KG1 (cell line): ENCODE data around the gene RNASE8.

Experiments
- DNase-seq: peaks from one replicate; lab custom pipeline; 2025; lab: John Stamatoyannopoulos, UW

RNASE8 gene

DNA sequence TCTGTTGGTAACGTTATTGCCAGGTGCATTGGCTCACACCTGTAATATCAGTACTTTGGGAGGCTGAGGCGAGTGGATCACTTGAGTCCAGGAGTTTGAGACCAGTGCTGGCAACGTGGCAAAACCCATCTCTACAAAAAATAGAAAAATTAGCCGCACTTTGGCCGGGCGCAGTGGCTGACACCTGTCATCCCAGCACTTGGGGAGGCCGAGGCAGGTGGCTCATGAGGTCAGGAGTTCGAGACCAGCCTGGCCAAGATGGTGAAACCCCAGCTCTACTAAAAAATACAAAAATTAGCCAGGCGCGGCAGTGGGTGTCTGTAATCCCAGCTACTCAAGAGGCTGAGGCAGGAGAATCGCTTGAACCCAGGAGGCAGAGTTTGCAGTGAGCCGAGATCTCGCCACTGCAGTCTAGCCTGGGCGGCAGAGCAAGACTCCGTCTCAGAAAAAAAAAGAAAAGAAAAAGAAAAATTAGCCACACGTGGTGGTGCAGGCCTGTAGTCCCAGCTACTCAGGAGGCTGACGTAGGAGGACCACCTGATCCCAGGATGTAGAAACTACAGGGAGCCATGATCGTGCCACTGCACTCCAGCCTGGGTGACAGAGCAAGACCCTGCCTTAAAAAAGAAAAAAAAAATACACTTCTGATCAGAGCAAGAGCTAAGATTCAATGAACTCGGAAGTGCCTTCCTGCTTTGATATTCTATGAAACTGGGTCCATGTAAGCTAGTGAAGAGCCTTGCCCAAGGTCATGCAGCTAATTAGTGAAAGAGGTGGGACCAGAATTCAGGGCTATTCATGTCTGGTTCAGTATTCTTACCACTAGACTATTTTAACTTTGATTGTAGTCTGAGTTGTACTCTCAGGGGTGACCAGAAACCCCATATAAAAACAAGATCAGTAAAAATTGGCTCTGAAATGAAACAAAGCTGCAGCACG, 4.2 kb upstream of the RNASE8 start:
- DNase-seq, result no peak

DNA sequence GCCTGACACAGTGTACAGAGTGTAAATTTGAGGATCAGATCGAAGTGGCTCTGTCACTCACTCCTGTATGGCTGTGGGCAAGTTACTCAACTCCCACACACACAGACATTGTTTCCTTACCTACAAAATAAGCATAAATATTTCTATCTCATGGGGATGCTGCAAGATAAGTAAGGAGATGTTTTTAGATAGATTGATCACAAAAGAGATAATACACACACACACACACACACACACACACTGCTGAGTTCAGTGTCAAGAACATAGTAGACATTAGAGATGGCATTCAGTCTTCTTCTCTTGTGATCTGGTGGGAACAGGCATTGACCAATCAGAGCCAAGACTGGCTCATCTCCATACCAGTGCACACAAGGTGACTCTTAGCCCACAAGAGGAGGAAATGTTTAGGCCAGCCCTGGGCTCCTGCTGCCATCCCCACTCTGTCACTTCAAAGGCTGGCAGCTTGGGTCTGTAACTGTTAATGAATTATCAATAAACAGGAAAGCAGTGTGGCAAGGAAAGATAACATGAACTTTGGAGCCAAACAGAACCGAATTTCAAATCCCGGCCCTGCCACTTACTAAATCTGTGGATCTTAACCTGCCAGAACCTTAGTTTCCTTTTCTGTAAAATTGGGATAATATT, 3.4 kb upstream of the RNASE8 start:
- DNase-seq, result no peak

DNA sequence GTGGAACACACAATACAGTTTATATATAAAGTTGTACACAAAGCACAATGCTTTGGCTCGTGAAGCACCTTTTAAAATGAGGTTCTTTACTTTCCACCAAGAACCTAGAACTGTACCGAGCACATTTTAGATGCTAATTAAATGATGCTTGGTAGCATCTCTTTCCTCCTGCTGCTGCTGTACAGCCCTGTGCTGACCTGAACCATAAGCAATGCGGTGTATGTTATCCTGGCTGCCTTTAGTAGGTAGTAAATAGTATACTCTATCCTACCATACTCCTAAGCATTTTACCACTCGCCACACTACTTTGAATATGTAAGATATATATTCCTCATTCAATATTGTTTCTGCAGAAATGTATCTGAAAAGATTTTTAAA, 2.9 kb upstream of the RNASE8 start:
- no peak for DNase-seq

DNA sequence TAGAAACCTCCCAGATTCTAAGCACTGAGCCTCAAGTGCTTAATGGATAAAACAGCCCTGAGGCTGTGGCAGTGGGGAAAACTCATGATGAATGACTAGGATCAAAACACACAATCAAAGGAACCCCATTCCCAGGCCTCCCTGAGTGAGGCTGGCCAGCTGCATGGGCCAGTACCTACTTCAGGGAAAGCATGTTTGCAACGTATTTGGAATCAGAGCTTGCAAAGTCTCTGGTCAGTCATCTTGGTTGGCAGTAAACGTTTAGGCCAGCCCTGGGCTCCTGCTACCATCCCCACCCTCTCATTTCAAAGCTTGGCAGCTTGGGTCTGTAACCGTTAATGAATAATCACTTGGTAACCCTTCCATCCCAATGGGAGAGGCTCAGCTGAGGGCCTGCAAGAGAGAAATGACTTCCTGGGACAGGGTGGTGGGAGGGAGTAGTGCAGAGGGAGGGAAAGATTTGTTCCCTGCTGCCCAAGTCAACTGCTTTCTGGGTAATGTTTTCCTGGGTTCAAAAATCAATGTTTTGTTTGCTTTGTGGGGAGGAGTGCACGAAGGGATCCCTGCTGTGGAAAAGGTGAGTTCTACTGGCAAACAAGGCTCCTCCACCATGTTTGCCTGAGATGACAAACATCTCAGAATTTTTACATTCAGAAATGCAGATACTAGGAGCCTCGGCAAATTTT, 2.0 kb upstream of the RNASE8 start:
- DNase-seq, result no peak

DNA sequence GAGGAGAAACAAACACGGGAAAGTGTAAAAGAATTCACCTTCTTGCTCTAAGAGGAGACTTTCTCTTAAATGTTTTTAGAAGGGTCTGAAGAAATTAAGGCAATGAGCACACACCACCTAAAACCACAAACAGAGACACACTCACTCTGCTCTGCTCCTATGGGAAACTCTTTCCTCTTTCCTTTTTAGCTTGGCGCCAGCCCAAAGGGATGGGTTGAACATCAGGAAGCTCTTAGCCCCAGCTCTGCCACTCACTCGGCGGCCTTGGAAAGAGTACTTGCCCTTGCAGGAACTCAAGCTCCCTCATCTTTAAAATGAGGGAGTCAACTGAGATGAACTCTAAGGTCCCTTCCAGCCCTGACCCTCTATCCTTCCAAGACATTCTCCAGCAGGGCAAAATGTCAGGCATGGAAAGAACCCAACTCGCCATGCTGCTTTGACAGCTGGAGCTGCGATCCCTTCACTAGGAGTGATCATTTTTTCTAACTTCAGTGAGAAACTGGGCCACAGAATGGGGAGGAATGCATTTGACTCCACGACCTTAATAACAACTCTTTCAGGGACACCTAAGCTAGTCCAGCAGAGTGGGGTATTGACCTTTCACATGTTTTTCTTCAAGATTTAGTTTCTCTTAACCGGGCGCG, 980 bp upstream of the RNASE8 start:
- no peak for DNase-seq

DNA sequence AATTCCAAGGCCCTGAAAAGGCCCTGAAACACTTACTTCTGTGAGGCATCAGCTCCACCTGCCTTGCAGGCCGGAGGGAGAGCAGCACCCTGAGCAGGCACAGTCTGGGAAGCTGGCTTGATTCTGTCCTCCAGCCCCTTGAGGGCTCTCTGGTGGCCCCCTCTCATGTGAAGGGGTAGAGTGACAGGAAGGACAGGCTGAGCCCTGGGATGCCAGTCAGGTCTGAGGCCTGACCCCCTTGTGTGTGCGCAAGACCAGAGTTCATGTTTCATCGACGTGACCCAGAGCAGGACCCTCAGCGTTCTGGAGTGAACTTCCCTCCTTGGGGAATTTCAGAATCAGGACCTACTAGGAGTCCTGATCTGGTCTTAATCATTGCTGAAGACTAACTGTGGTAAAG, 1.3 kb downstream of the RNASE8 start:
- DNase-seq, result no peak

DNA sequence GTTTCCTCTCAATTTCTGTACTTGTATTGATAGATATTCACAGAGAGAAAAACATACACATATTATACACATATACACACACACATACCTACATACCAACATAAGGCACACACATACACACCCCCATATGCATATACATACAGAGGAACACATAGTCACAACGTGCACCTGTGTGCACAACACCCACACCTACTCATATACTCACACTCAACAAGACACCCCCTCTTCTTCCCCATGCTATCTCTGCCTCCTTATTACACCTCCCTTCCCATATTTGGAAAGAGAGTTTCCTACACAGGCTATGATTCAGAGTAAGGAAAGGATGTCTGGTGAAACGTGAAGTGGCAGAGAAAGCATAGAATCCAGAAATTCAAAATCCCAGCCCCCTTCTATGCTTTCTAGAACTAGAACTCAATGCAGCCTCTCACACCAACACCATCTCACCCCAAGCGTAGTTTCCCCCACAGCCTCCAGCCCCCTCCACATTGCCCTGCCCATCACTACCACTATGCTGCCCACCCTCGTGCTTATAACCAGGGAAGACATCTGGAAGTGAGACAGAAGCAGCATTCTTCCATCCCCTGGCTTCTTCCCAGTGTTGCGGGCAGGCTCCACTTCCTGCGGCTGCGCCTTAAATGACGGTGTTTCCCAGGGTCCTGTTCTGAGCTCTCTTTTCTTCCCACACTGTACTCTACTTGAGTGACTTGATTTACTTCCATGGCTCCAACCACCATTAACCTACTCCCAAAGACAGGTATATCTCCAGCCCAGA, 2.4 kb downstream of the RNASE8 start:
- no peak for DNase-seq

DNA sequence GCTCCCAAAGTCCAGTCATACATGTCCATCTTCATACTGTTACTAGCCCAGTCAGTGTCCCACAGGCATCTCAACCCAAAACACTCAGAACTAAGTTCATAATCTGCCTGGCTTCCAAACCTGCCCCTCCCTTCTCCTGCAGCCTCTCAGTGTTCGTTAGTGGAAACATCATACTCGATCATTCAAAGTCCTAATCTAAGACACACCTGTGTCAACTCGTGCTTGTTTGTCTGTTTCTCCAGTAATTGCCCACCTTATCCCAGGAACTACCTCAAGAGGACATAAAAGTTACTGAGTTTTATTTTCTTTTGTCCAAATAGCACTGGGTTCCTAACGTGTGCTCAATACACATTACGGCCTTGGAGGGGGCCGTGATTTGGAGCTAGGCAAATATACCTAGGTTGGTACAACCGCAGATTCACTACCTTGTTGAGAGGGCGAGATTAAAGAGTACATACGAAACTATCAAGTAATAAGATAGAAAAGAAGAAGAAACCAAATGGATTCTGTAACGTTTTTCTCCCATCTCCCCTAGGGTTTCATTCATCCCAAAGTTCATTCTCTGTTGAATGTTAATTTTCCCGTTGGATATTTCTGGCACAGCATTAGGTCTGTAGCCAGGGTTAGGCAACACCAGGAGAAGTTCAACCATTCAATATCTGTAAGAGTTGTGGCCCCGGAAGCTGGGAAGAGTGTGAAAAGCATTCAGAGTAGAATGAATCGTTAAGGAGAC, 3.2 kb downstream of the RNASE8 start:
- DNase-seq, result no peak

DNA sequence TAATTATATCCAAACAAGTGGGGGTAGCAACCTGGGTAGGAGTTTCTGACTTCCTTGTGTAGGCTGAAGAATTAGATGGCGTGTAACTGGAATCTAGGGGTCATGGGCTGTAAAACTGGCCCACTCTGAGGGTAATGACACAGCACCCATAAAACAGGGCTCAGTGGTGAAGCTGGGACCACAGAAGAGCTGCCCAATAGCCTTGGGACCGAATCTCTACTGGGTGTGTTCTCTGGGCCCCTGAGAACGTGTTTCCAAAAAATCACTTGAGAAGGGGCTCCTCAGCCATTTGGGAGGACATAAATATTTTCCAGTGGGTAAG, 3.7 kb downstream of the RNASE8 start:
- DNase-seq, result no peak

DNA sequence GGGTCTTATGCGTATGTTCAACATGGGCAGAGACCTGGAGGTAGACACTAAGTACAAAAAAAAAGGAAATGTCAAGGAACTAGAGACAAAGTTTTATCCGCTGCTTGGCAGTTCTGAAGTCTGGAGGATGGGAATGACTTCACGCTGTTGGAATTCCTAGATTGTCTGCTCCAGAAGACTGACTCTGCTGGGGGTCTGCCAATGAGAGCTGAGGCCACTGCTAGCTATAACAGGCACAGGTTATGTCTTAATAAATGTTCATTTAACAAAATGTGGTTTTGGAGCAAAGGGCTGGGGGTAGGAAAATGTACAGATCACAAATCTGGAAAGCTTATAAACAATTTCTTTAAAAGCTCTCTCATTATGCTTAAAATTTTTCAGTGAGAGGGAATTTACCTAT, 5.9 kb downstream of the RNASE8 start:
- no peak for DNase-seq

DNA sequence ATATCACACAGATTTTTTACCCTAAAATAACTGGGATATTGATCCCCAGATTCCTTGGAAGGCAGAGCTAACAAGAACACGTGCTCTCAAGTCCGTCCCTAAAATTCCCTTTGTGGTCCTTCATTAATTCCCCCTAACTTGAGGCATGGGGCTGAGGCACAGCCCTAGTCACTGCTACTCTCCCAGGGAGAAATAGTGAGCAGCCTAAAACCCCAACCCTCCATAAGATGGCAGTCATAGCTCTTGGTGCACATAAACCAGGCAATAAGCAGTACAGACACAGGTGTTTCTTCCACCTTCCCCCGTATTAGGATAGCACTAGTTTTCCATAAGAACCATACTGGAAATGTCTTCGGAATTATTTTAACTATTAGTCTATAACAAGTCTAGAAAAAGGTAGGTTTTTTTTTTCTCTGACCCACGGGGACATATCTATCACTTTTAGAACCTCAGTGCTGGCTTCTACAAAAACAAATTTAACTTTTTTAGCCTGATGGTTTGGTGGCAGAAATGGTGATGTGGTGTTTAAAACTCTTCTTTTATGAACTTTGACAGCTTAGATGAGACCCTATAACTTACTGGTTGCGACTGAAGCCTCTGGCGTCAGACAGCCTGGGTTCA, 9.4 kb downstream of the RNASE8 start:
- DNase-seq, result no peak

DNA sequence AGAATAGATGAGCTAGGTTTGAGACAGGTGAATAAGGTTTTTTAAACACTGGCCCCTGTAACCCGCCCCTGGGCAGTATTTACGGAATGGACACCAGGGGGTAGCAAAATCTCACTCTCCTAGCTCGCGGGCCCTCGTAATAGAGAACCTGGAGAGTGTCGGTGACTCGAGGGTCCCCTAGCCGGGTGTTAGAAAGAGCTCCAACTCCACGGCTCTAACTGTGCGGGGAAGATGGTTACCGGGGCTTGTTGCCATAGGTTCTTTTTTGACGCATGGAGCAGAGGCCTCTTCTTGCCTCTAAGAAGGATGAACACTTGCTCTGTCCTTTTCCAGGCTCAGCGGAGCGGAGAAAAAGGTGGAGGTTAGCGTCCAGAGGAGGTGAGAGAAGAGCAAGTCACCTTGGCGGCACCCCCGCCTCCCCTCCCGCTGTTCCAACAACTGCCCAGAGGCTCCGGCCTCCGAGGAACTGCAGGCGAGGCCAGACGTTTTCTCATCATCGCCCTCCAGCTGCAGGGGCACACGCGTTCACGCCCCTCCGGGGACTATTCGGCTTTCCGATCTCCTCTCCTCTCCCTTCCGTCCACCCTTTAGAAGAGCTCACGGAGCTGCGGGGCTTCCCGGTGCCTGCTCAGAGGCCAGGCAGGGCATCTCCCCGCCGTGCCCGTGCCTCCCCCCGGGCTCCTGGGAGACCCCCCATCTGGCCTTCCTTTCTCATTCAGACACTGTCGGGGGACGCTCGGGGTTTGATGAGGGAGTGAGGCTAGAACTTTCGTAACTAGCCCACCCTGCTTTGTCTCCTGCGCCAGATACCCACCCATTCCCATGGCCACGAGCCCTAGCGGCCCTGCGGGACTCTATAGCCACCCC, 11.1 kb downstream of the RNASE8 start:
- DNase-seq, result no peak

DNA sequence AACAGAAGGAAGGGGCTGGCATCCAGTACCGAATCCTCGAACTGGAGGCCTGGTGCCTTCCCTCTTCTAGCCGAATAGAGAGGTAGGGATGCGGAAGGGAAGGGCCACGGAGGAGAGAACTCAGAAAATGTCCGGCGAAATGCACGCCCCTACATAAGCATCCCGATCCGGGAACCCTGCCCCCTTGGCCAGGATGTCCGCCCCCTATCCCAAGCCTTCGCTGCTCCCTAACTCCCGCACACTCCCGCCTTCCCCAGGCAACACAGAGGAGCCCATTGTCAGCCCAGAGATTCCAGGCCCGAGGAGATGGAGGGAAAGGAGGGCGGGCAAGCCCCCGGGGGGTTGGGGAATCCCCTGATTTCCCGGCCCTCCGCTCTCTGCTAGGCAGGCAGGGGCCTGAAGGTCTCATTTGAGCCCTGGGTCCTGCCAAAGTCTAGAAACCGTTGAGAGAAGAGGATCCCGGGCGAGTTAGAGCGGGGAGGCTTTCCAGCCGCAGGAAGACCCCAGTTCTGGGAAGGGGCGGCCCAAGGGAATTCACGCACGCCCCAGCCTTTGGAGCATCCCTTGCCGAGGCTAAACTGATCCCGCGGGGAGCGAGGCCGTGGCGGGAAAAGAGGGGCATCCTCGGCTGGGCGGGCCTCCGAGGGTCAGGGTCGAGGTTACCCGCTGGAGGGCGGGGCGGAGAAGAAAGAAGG, 11.9 kb downstream of the RNASE8 start:
- DNase-seq, result no peak

DNA sequence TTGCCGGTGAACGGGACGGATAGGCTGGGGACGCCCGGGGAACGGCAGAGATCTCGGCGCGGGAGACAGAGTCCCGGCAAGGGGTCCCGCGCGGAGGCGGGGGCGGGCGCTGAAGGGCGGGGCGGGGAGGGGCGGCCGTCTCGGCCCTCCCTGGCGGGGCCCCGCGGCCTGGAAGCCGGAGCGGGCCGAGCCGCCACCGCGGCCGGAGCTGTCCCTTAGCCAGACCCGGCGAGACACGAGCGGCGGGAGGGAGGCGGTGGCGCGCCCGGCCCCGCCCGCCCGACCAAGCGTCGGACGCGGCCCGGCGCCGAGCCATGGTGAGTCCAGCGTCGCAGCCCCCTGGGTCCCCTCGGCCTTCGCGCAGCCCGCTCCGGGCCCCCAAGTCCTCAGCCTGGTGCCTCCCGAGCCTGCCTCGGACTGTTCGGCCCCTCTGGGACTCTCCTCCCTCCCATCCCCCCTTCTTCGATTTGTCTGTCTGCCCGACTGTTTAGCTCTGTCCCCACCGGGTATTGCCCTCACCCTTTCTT, 12.5 kb downstream of the RNASE8 start, which contains the start of gene ARHGEF40:
Gene ARHGEF40 (plus strand): TSS at position 222 of the 527 bp plus-strand sequence. CDS start 93 bp downstream, at position 315.
- no peak for DNase-seq

DNA sequence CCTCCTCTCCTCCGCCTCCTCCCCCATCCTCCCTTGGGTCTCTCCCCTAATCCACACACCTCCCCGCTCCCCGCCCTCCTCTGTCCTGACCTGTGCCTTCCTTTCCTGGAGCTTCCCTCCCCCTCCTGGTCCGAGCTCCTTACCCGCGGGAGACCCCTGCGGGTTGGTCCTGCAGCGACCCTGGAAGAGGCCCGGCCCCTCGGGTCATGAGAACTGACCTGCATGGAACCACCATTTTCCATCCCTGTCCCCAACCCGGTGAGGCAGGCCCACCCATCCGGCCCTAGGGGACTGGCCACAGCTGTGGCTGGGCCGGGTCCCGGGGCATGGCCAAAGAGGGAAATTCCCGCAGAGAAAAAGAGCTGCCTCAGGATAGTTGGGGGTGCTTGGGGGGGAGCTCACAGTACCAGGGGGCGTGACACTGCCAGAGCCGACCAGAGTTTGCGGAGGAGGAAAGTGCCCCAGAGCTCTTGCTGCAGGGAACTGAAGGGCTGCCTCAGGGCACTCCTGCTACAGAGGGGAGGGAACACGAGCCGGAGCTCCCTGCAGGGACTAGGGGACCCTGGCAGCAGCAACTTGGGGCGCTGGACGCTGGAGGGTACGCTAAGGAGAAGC, 13.1 kb downstream of the RNASE8 start:
- no peak for DNase-seq

DNA sequence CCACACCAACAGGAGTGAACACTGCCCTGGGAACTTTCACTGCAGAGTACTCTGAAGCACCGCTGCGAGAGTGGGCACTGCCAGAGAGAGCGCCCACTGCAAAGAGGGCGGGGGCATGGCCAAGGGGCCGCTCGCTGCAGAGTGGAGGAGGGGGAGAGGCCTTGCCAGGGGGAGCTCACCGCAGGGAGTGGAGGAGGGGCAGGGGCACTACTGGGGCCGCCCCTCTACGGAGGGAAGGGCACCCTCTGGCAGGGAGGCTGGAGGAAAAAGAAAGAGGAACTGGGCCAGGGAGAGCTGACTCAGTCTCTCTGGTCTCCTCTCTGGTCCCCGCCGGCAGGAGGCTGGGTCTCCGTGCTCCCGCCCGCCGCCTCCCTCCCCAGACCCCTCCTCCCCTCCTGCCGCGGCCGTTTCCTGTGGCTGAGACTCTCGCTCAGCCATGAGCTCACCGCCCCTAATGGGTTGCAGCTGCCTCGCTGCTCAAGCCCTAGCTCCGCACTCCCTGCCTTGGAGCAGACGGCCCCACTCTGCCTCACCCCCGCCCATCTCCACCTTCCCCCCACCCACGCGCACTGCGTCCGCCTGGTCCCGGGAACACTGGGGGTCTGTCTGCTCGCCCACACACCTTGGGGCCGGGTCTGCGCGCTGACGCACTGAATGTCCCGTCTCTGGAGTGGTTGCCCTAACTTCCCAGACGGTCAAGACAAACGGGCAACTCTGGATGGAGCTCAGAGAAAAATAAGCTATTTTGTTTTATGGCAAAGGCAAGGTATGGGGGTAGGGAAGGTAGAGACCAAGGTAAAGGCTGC, 13.8 kb downstream of the RNASE8 start:
- peak; percentile 68 for DNase-seq

DNA sequence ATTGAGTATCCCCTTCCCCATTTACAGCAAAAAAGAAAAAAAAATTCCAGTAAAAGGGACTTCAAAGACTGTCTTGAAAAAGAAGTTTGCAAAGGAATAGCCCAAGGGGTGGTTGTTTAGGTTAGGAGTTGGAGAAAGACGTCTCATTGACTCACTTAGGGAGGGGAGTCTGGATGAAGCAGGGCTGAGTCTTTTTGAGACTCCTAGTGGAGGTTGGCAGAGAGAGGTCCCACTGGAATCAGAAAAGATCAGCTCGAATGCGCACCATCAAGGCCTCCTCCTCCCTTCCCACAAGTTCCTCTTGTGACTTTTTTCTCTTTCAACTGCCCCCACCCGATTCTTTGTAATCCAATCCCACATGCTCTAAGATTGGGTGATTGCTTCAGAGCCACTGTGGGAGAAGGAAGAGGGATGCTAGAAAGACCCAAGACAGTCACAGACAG, 14.4 kb downstream of the RNASE8 start:
- peak; percentile 49 for DNase-seq
